Measurements from ENCODE around the gene TSACC. TPM values are rescaled to one million over a fixed set of nuclear protein-coding genes. Genes with fewer than 3 reads are reported as not detected.
"Not testable (repeated sequence)": the region's sequence is repeated elsewhere in the genome, so short reads cannot be mapped to it uniquely, and the experiment has no call there.

TSACC gene
- total RNA-seq, 1 experiment from 2014 or later = 3.6 TPM

- Histone ChIP-seq H3K9me3 (ENCODE audit: control insufficient read depth, insufficient read depth, low read depth, low read length) (no peaks in the 10 kb centered on the region), H3K27me3 (ENCODE audit: control insufficient read depth, insufficient read depth, low read length) (no peaks in the 10 kb centered on the region), H3K27ac (ENCODE audit: low read length) (0 out of 2 replicates have a peak within 1 kb of the TSS, but pooled peaks have one; percentile 54), H3K4me3 (ENCODE audit: low read depth in 2 of 2, low read length in 2 of 2) (peak within 1 kb of the TSS; percentile 41 to 52), H3K4me1 (ENCODE audit: control insufficient read depth, insufficient read depth, low read length) (peaks cover 5% of the 10 kb centered on the region; the same call in 1 of the 2 replicates), H3K36me3 (ENCODE audit: control insufficient read depth, insufficient read depth, low read length) (no peaks in the 10 kb centered on the region; the same call in 1 of the 2 replicates)
- no peak for DNase-seq (ENCODE audit: low read depth, low spot score)
- ATAC-seq = peak; percentile 69
- CTCF ChIA-PET = interaction anchor here (1.1 kb wide), 1 partner anchor 13 kb away, joined by 3 read pairs; no protein-coding TSS in a partner anchor
- no TSS peak for BruUV-seq (replicated peaks)
- in situ Hi-C loops (cut with HindIII; ENCODE audit: low pct_unique_long_range_greater_than_20kb, low sequenced_read_pairs) (no loop called here), intact Hi-C loops (cut with micrococcal nuclease; ENCODE audit: unreplicated experiment) (no loop called here)
- no peak for TF ChIP-seq TCF7L2 (IDR thresholded peaks at IDR 0.05; ENCODE audit: low read depth, low read length)
- no peak for TF ChIP-seq POLR2AphosphoS5 (IDR thresholded peaks at IDR 0.05; ENCODE audit: low read depth, low read length)
- no peak for TF ChIP-seq CTCF (IDR thresholded peaks at IDR 0.05)
- no peak for TF ChIP-seq REST (IDR thresholded peaks at IDR 0.05; ENCODE audit: insufficient read depth in 1 of 2, low read depth in 2 of 2, low read length in 1 of 2)
- no peak for TF ChIP-seq SIN3A (IDR thresholded peaks at IDR 0.05; ENCODE audit: borderline replicate concordance, insufficient read depth, low read depth, low read length)
- POLR2A ChIA-PET = no interaction called here
Measured at GRCh38 chr1:156368889-156369684, 30.8 kb downstream of the TSACC start, which contains the start of gene RHBG. TSS of gene RHBG (plus strand) at chr1:156369211. CDS start at chr1:156369250, 39 bp downstream.

- CTCF ChIA-PET = interaction anchor here (1.1 kb wide), 1 partner anchor 13 kb away, joined by 3 read pairs; no protein-coding TSS in a partner anchor
- in situ Hi-C loops (cut with HindIII; ENCODE audit: low pct_unique_long_range_greater_than_20kb, low sequenced_read_pairs); H3K27me3 ChIP-seq (ENCODE audit: control insufficient read depth, insufficient read depth, low read length): not testable (repeated sequence)
Measured at GRCh38 chr1:156369685-156370286, 31.5 kb downstream of the TSACC start.

More at GRCh38 chr1:156369685-156370286, 31.5 kb downstream of the TSACC start:
- ATAC-seq; BruUV-seq (replicated peaks); H3K27ac ChIP-seq (ENCODE audit: low read length); DNase-seq (ENCODE audit: low read depth, low spot score); H3K4me1 ChIP-seq (ENCODE audit: control insufficient read depth, insufficient read depth, low read length); intact Hi-C loops (cut with micrococcal nuclease; ENCODE audit: unreplicated experiment); H3K9me3 ChIP-seq (ENCODE audit: control insufficient read depth, insufficient read depth, low read depth, low read length); H3K36me3 ChIP-seq (ENCODE audit: control insufficient read depth, insufficient read depth, low read length); POLR2A ChIA-PET: not testable (repeated sequence)
- peak overlapping the region; percentile 41 to 52; a peak in 3 of 4 replicates for H3K4me3 ChIP-seq (ENCODE audit: low read depth in 2 of 2, low read length in 2 of 2)

All from Panc1 (cell line).